ENCODE data around the gene NOVA2.

NOVA2 gene

GRCh38 chr19:45919678-45920077 is 54.0 kb downstream of the NOVA2 start:
- no peak for DNase-seq
- H3K27ac ChIP-seq: no peak overlapping the region
- no peak overlapping the region for H3K4me3 ChIP-seq
- H3K4me1 ChIP-seq: no peaks in the 10 kb centered on the region
- intact Hi-C loops (cut with DNase I; ENCODE audit: low total_unique reads): loop anchor here (2.0 to 10.0 kb wide), 2 partner anchors 39 to 75 kb away; partner anchors contain the start of gene CCDC61
- H3K27me3 ChIP-seq: peaks cover 0 to 41% of the 10 kb centered on the region in 2 donors
- no peaks in the 10 kb centered on the region for H3K9me3 ChIP-seq
- H3K36me3 ChIP-seq: no peaks in the 10 kb centered on the region
- TF ChIP-seq CTCF (IDR thresholded peaks at IDR 0.05): no peak

- H3K4me3 ChIP-seq: no peak overlapping the region
- intact Hi-C loops (cut with DNase I; ENCODE audit: low total_unique reads): no loop called here
- DNase-seq: no peak
- peaks cover 0 to 51% of the 10 kb centered on the region in 2 donors for H3K27me3 ChIP-seq
- no peak for TF ChIP-seq CTCF (IDR thresholded peaks at IDR 0.05)
- no peaks in the 10 kb centered on the region for H3K9me3 ChIP-seq
- H3K4me1 ChIP-seq: no peaks in the 10 kb centered on the region
- no peaks in the 10 kb centered on the region for H3K36me3 ChIP-seq
- no peak overlapping the region for H3K27ac ChIP-seq
Measured at GRCh38 chr19:45918721-45919120, 54.9 kb downstream of the NOVA2 start.

GRCh38 chr19:45917421-45918091 is 56.1 kb downstream of the NOVA2 start:
- intact Hi-C loops (cut with DNase I; ENCODE audit: low total_unique reads): no loop called here
- Histone ChIP-seq H3K9me3 (no peaks in the 10 kb centered on the region), H3K4me3 (no peak overlapping the region), H3K36me3 (no peaks in the 10 kb centered on the region), H3K4me1 (no peaks in the 10 kb centered on the region), H3K27ac (no peak overlapping the region), H3K27me3 (peaks cover 0 to 62% of the 10 kb centered on the region in 2 donors)
- TF ChIP-seq CTCF (IDR thresholded peaks at IDR 0.05): no peak
- DNase-seq: no peak

- DNase-seq: no peak
- Histone ChIP-seq H3K36me3 (no peaks in the 10 kb centered on the region), H3K9me3 (no peaks in the 10 kb centered on the region), H3K27ac (no peak within 1 kb of the TSS), H3K27me3 (peaks cover 0 to 70% of the 10 kb centered on the region in 2 donors), H3K4me1 (no peaks in the 10 kb centered on the region), H3K4me3 (no peak within 1 kb of the TSS)
- TF ChIP-seq CTCF (IDR thresholded peaks at IDR 0.05): no peak
- intact Hi-C loops (cut with DNase I; ENCODE audit: low total_unique reads): no loop called here
Measured at GRCh38 chr19:45913874-45914830, 59.5 kb downstream of the NOVA2 start, which contains the start of gene NANOS2. TSS of gene NANOS2 (minus strand) at chr19:45914778. CDS start at chr19:45914693, 85 bp downstream.

GRCh38 chr19:45911291-45911690 is 62.4 kb downstream of the NOVA2 start:
- H3K36me3 ChIP-seq: no peaks in the 10 kb centered on the region
- no peak overlapping the region for H3K27ac ChIP-seq
- TF ChIP-seq CTCF (IDR thresholded peaks at IDR 0.05): no peak
- H3K9me3 ChIP-seq: no peaks in the 10 kb centered on the region
- H3K27me3 ChIP-seq: peaks cover 0 to 54% of the 10 kb centered on the region in 2 donors
- no peaks in the 10 kb centered on the region for H3K4me1 ChIP-seq
- no peak for DNase-seq
- intact Hi-C loops (cut with DNase I; ENCODE audit: low total_unique reads): no loop called here
- no peak overlapping the region for H3K4me3 ChIP-seq
